ENCODE results near the gene NELFE.
"Not testable (repeated sequence)": the region's sequence is repeated elsewhere in the genome, so short reads cannot be mapped to it uniquely, and the experiment has no call there.

The NELFE gene

GRCh38 chr6:31948306-31948705 is 10.5 kb downstream of the NELFE start:
- DNase-seq, result no peak

GRCh38 chr6:31947864-31948263 is 10.9 kb downstream of the NELFE start:
- DNase-seq, result no peak

- no peak for DNase-seq
Measured at GRCh38 chr6:31947070-31947675, 11.6 kb downstream of the NELFE start.

GRCh38 chr6:31946370-31946885 is 12.3 kb downstream of the NELFE start:
- DNase-seq, result no peak

- DNase-seq, result peak; percentile 60
Measured at GRCh38 chr6:31945507-31946369, 13.0 kb downstream of the NELFE start, which contains the start of gene CFB. Gene CFB, plus strand, starts transcription at chr6:31946095. Its CDS starts 127 bp downstream, at chr6:31946222.

GRCh38 chr6:31945154-31945506 is 13.6 kb downstream of the NELFE start:
- DNase-seq, result no peak

GRCh38 chr6:31943742-31944141 is 15.0 kb downstream of the NELFE start:
- no peak for DNase-seq

GRCh38 chr6:31940256-31940664 is 18.5 kb downstream of the NELFE start:
- no peak for DNase-seq

GRCh38 chr6:31935823-31936222 is 22.9 kb downstream of the NELFE start:
- DNase-seq, result no peak

GRCh38 chr6:31935021-31935420 is 23.8 kb downstream of the NELFE start:
- DNase-seq, result no peak

GRCh38 chr6:31933537-31933936 is 25.2 kb downstream of the NELFE start:
- DNase-seq, result no peak

- not testable (repeated sequence) for DNase-seq
Measured at GRCh38 chr6:31932137-31932536, 26.6 kb downstream of the NELFE start.

GRCh38 chr6:31930962-31931361 is 27.8 kb downstream of the NELFE start:
- no peak for DNase-seq

- DNase-seq, result no peak
Measured at GRCh38 chr6:31928672-31928939, 30.2 kb downstream of the NELFE start.

GRCh38 chr6:31927863-31928671 is 30.7 kb downstream of the NELFE start:
- no peak for DNase-seq

GRCh38 chr6:31927242-31927862 is 31.4 kb downstream of the NELFE start, which contains the start of gene C2:
Gene C2, plus strand, starts transcription at chr6:31927717. Its CDS starts 36 bp downstream, at chr6:31927753.
- DNase-seq, result no peak

GRCh38 chr6:31922942-31923341 is 35.8 kb downstream of the NELFE start:
- DNase-seq, result no peak

GRCh38 chr6:31920811-31921210 is 38.0 kb downstream of the NELFE start:
- DNase-seq, result no peak

- DNase-seq, result no peak
Measured at GRCh38 chr6:31919624-31920303, 39.0 kb downstream of the NELFE start.

GRCh38 chr6:31918069-31918720 is 40.6 kb downstream of the NELFE start:
- no peak for DNase-seq

GRCh38 chr6:31915756-31916155 is 43.0 kb downstream of the NELFE start:
- no peak for DNase-seq

- no peak for DNase-seq
Measured at GRCh38 chr6:31915351-31915750, 43.4 kb downstream of the NELFE start.

Data from right forelimb (tissue), 1 donor.